ENCODE results near the gene GPATCH4.
"Not testable (repeated sequence)": the region's sequence is repeated elsewhere in the genome, so short reads cannot be mapped to it uniquely, and the experiment has no call there.

Gene GPATCH4

GRCh38 chr1:156595016-156595415, 6.3 kb downstream of the GPATCH4 start:
- DNase-seq (ENCODE audit: low spot score): no peak

DNA sequence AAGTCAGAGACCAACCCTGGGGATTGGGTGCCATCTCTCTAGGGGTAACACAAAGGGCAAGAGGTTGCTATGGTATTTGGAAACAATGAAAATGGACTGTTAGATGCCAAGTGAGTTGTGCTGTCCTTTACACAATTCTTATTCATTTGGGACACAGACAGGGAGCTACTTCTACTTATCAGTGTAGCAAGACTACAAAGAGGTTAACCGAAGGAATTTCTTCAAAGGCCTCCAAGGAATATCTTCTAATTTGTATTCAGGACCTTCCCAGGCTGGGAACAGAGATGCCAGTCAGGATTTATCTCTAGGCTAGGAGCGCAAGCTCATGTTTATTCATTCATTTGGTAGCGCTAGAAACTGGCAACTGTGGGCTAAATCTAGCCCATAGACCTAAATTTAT, 7.1 kb downstream of the GPATCH4 start:
- no peak for DNase-seq (ENCODE audit: low spot score)

DNA sequence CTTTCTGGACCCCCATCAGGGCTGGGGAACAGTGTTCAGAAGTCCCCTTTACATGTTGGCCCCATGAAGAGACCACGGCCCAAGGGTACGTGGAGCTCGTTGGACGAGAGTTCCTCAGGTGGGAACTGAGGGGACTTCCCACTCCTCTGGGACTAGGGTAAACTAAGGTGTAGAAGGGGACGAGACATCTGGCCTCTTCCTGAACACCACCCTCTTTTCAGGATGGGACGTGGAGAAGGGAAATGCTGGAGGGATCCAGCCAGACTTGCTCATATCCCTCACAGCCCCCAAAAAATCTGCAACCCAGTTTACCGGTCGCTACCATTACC, 7.7 kb downstream of the GPATCH4 start:
- DNase-seq (ENCODE audit: low spot score): no peak

DNA sequence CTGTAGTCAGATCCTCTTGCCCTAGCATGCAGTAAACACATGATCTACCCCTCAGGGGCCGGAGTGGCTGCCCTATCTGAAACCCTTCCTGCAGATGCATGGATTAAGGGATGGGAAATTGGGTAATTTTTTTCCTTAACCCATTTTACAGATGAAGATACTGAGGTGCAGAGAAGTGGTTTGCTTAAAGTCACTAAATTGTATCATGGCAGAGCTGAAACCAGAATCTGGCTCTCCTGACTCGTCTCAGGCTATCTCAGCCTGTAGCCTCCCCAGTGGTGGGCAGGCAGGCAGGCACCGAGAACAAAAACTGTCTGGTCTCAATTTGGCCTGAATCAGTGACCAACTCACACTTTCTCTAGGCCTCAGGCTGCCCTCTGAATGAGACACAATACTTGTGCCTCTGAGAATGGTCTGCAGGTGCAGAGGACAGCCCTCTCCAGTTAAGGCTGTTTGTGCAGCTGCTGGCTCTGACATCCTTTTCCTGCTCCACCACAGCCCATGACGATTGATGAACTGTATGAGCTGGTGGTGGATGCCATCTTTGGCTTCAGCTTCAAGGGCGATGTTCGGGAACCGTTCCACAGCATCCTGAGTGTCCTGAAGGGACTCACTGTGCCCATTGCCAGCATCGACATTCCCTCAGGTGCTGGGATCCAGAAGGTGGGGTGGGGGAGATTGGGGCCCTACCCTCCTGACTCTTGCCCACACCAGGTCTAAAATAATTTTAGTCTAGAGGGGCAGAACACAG, 8.2 kb downstream of the GPATCH4 start:
- DNase-seq (ENCODE audit: low spot score): no peak

DNA sequence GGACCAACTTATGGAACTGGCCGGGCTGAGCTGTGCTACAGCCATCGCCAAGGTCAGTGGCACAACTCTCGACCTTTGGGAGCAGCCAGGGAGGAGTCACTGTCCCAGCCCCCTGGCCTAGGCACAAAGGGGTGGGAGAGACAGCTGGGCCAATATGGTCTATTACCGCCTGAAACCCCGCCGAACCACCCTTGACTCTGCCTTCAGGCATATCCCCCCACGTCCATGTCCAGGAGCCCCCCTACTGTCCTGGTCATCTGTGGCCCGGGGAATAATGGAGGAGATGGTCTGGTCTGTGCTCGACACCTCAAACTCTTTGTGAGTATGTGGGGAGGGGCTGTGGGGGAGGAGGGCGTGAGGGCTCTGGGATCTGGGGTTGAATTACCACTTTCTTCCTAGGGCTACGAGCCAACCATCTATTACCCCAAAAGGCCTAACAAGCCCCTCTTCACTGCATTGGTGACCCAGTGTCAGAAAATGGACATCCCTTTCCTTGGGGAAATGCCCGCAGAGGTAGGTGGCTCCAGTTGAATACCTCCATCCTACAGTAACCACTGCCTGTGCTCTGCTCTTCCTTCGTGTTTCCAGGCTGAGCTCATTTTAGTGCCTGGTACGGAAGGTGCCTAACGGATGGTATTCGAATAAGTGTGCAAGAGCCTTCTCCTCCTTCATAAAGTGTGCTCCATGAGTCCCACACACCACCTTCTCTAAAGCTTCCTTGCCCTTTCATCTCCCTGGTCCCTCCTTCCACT, 8.9 kb downstream of the GPATCH4 start:
- DNase-seq (ENCODE audit: low spot score): no peak

DNA sequence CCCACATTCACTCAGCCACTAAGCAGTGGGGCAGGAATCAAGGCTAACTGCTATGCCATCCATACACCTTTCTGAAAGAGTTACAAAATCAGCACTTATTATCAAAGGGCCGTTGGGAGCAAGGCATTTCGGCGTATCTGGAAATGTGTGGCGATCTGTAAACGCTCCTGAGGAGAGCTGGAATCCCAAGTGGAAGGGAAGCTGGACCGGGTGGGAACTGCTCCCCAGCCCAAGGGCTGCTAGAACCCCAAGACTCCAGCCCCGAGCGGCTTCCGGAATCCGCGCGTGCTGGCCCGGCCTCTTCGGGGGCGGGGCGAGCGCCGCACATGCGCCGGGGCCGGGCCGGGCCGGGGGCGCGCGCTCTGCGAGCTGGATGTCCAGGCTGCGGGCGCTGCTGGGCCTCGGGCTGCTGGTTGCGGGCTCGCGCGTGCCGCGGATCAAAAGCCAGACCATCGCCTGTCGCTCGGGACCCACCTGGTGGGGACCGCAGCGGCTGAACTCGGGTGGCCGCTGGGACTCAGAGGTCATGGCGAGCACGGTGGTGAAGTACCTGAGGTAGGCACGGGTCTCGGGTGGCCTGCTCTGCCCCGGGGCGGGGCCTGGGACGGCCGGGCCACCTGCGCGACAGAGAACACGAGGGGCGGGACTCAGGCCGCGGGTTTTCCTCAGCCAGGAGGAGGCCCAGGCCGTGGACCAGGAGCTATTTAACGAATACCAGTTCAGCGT, 9.7 kb downstream of the GPATCH4 start, which contains the start of gene NAXE:
TSS of gene NAXE (plus strand) at position 345 of the 726 bp plus-strand sequence. CDS start at position 374, 29 bp downstream.
- DNase-seq (ENCODE audit: low spot score): peak; percentile 79

DNA sequence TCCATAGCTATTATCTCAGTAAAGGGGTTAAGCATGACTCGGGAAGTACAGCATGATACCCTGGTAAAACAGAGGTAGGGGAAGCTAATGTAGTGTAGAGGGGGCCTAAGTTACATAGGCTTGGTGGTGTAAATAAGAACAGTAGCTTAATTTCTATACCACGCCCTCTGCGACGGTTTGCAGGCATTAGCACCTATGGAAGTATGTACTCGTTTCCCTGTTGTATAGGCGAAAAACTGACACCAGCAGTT, 10.2 kb downstream of the GPATCH4 start:
- no peak for DNase-seq (ENCODE audit: low spot score)

DNA sequence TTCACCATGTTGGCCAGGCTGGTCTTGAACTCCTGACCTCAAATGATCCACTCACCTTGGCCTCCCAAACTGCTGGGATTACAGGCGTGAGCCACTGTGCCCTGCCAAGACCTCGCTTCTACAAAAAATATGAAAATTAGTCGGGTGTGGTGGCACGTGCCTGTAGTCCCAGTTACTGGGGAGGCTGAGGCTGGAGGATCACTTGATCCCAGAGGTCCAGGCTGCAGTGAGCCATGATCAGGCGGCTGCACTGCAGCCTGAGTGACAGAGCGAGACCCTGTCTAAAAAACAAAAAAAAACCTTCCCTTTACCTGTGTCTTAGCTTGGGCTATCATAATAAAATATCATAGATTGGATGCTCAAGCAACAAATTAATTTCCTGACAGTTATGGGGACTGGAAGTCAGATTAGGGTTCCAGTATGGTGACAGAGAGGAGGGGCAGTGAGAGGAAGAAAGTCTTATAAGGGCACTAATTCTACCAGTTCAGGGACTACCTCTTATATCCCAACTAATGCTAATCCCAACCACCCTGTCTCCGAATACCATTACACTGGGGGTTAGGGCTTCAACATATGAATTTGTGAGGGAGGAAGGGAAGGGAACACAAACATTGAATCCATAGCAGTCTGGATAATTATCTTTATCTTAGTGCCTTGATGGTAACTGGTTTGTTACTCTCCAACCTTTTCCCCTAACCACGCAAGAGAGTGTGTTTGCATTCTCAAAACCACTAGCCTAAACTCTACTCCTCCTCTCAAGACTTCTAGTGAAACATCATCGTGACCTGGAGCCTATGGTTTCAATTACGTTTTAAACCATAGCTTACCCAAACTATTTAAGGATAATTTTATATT, 10.7 kb downstream of the GPATCH4 start:
- DNase-seq (ENCODE audit: low spot score): no peak

DNA sequence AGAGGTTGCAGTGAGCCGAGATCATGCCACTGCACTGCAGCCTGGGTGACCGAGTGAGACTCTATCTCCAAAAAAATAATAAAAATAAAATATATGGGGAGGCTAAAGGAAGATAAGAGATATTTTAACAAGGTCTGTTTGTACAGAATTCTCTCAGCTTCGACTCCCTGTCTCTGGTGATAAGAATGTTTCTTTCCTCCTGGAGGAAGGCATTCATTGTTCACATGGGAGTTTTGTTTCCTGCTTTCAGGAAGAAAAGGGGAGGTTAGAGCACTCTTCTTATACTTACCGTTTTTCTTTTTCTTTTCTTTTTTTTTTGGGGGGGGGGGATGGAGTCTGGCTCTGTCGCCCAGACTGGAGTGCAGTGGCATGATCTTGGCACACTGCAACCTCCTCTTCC, 11.7 kb downstream of the GPATCH4 start:
- no peak for DNase-seq (ENCODE audit: low spot score)

DNA sequence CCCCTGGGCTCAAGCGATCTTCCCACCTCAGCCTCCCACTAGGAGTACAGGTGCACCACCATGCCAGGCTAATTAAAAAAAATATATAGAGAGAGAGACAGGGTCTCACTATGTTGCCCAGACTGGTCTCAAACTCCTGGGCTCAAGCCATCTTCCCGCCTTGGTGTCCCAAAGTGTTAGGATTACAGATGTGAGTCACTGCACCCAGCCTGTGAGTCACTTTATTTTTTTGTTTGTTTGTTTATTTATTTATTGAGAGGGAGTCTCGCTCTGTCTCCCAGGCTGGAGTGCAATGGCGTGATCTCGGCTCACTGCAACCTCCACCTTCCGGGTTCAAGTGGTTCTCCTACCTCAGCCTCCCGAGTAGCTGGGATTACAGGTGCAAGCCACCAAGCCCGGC, 13.4 kb downstream of the GPATCH4 start:
- DNase-seq (ENCODE audit: low spot score): not testable (repeated sequence)

DNA sequence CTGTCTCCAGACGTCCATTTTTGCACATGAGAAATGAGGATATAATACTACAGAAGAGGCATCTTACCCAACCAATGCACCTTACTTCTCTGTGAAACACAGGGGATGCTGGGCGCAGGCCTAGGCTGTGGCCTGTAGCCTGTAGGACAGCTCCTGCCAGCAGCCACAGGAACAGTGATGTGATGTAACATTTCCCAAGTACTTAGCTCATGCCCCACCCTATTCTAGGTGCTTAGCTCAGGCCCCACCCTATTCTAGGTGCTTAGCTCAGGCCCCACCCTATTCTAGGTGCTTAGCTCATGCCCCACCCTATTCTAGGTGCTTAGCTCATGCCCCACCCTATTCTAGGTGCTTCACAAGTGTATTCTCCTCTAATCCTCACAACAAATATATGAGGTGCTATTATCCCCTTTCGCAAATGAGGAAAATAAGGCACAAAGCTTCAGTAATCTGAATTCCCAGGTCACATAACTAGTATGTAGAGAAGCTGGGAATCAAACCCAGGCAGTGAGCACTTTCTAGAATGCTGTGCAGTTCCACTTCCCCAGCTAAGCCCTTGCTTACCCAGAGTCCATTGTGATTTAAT, 14.3 kb downstream of the GPATCH4 start:
- no peak for DNase-seq (ENCODE audit: low spot score)

DNA sequence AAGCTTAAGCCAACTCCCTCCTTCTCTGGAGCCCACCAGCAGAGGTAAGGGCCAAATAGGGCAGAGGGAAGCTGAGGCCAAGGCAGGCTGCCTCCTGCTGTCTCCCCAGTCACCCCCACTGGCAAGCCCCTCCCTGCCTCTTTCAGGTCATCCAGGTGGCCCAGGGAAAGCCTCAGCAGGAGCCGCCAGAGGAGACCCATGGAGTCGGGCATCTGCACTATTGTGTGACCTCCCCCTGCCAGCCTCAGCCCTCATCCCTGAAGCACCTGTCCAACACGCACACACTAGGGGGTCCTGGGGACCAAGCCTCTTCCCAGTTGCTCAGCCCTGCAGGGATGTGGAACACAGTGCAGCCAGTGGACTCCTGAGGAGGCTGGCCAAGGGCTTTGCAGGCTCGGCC, 15.0 kb downstream of the GPATCH4 start:
- DNase-seq (ENCODE audit: low spot score): no peak

GRCh38 chr1:156584813-156585212, 16.5 kb downstream of the GPATCH4 start:
- DNase-seq (ENCODE audit: low spot score): no peak

- peak; percentile 73 for DNase-seq (ENCODE audit: low spot score)
Measured at GRCh38 chr1:156583821-156584622, 17.3 kb downstream of the GPATCH4 start.

DNA sequence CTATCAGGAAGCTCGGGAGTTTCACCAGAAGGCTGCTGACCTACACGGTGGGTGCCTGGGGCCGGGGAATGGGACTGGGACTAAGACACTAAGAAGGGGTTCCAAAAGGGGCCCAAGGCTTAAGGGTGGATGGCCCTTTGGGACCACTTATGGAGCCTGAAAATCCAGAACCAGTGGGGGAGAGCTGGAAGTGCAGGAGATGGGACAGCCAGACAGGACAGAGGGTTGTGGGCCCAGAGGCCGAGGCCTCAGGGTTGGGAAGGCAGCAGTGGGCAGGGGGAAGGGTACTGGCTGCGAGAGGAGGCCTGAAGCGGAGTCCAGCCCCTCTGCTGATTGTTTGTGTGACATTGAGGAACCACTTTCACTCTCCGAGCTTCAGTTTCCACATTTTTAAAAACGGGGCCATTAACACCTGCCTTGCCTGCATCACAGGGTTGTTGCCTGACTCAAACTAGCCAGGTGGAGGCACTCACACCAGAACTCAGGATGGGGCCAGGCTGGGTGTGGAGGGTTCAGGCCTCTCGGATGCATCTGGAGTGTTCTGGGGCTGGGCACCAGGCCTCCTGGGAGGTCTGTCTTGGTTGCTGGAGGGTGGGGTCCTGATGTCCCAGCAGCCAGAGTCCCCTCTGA, 18.8 kb downstream of the GPATCH4 start:
- no peak for DNase-seq (ENCODE audit: low spot score)

DNA sequence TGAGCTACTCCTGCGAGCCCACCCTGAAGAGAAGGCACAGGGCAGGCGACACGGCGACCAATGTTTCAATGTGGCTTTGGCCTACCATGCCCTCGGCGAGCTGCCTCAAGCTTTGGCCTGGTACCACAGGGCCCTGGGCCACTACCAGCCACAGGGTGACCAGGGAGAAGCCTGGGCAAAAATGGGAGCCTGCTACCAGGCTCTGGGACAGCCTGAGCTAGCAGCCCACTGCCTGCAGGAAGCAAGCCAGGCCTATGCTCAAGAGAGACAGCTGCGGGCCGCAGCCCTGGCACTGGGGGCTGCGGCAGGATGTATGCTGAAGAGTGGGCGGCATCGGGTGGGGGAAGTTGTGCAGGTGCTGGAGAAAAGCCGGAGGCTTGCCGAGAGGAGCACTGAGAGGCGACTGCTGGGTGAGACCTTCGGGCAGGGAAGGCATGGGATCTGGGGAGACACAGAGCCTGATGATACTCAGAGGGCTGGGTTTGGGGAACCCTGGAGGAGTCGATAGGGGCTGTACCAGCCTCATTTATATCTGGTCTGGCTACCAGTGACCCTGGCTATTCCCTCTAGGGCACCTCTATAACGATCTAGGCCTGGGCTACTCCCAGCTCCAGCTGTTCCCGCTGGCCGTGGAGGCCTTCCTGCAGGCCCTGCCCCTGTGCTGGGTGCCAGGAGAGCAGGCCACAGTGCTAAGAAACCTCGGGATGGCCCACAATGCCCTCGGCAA, 19.5 kb downstream of the GPATCH4 start:
- no peak for DNase-seq (ENCODE audit: low spot score)

DNA sequence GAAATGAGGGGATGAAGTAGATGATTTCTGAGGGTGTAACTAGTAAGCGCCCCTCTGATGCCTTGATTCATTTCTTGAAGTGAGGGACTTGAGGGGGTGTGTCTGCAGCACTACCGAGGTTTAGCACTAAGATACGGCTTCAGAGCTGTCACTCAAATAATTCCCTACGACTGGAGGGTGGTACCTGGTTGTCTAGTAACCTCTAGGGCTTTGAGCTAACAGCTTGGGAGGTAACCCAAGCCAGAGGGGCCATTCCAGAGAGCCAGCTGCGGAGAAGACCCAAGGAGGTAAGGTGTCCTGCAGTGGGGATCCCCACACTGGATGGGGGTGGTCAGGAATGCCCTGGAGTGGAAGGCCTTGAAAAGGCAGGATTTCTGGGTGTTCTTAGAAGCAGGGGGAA, 21.8 kb downstream of the GPATCH4 start, which contains the start of gene TTC24:
TSS of gene TTC24 (plus strand) at position 252 of the 400 bp plus-strand sequence. CDS start 1,642 bp downstream, outside the sequence.
- DNase-seq (ENCODE audit: low spot score): no peak

GRCh38 chr1:156578055-156578454, 23.2 kb downstream of the GPATCH4 start:
- DNase-seq (ENCODE audit: low spot score): no peak

DNA sequence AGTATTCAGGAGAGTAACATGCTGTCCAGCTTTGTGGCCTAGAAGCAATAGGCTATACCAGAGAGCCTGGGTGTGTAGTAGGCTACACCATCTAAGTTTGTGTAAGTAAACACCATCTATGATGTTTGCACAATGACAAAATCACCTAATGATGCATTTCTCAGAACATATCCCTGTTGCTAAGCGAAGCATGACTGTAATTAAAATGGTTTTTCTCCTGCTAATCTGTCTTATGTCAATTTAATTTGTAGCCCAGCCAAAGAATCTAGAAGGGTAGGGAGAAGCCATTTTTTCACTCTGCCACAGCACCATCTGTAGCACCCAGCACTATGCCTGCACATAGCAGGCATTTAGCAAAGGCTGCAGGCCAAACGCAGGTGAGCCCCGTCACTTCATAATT, 23.7 kb downstream of the GPATCH4 start:
- no peak for DNase-seq (ENCODE audit: low spot score)
